A549 treated with CpdA at 1 μM for 4 hours (cell line): ENCODE results near the gene ZNF699. TPM values are rescaled to one million over a fixed set of nuclear protein-coding genes. Genes with fewer than 3 reads are reported as not detected.

ENCODE experiments used
- total RNA-seq: library from RNA; stranded (reverse); fragments of 200-300 nt; extraction: Qiagen RNA extraction; gene quantifications from 5 replicates; pipeline ENCODE4 v1.2.3, GENCODE V29; 2022; ENCODE audit warnings: low read depth

Gene ZNF699
- 0.36 to 1.7 TPM (median 0.87 TPM) in 5 replicates for total RNA-seq

DNA sequence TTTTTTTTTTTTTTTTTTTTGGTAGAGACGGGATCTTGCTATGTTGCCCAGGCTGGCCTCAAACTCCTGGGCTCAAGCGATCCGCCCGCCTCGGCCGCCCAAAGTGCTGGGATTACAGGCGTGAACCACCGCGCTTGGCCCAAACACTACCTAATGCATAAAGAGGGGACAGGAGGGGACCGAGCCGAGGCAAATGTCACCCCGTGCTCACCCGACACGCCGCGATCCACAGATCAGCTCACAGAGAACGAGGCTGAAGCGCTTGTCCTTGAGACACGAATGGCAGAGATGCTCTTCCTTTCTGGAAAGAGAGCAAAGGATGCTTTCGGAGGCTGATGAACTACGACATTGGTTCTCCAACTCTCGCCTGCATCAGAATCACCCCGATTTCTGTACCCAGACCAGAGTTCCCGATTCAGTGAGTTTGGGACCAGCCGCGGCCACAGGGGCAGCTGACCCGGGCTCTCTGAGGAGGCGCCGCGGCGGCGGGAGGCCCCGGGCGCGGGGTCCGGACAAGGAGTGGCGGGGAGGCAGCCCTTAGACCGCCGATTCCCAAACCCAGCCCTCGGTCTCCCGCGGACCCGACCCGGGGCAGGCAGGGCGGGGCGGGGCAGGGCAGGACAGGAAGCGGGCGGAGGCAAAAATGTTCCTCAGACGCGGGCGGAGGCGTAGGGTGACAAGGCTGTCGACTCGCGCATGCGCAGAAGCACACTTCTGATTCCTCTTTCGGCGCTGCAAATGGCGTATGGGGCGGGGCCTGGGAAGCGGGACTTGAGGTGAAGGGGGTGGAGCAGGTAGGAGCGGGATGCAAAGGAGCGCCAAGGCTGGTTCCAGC lies at the start of gene ZNF699:
Gene ZNF699, minus strand, starts transcription at position 700 of the 835 bp plus-strand sequence. CDS start 4,719 bp downstream, outside the sequence.

DNA sequence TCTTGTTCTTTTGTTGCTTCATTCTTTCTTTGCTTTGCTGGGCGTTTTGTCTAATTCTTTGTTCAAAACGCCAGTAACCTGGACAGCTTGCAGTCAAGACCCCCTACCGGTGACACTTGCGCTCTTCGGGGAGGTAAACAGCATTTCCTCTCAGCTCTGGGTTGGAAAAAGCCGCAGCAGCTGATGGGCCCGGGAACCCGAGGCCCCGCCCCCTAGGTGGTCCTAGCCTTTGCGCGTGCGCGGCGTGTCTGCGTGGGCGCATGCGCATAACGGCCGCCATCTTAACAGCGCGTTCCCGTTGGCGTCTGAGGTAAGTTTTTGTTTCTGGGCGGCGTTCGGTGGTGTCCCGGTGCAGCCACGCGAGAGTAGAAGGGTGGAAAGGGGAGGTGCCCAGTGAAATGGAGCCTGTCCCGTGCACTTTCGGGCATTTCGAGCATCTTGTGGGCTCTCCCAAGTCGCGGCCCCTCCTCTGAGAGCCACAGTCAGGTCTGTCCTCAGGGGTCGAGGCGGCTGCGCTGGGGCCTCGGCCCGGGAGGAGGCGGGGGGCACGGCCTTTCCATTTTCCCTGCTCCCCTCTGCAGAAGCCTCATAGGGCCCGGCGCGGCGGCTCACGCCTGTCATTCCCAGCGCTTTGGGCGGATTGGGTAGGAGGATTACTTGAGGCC lies 14.4 kb upstream of the ZNF699 start, which contains the start of gene ZNF559:
Gene ZNF559, plus strand, starts transcription at position 261 of the 665 bp plus-strand sequence. CDS start 14,371 bp downstream, outside the sequence.

DNA sequence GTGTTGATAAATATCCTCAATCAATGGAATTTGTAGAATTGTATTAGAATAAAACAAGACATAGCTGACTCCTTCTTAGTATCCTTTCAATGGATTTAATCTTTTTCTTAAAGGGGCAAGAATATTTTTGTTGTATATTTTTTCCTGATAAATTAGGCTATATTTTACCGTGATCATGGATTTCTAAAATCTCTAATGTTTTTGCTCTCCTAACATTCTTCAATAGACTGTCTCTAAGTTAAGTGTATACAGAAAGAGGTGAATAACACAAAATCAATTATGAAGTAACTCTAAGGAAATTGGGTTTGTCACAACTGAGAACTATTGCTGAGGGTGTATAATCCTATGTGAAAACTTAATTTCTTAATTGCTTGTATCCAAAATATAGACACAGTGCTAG lies 59.0 kb downstream of the ZNF699 start, which contains the start of gene OR7E24:
Gene OR7E24, plus strand, starts transcription at position 301 of the 400 bp plus-strand sequence. CDS start 114 bp downstream, outside the sequence.

Other genes starting within 250 kb of the ZNF699 start
- gene OR1M1, start 222.8 kb downstream of the ZNF699 start, total RNA-seq = not detected in 5 replicates
- not detected in 5 replicates for gene OR7G2, start 202.4 kb downstream of the ZNF699 start, total RNA-seq
- not detected in 5 replicates for gene OR7G1, start 194.1 kb downstream of the ZNF699 start, total RNA-seq
- gene OR7G3, start 182.9 kb downstream of the ZNF699 start, total RNA-seq = not detected in 5 replicates
- 18.9 to 21.2 TPM (median 19.5 TPM) in 5 replicates for gene ZNF317, start 169.4 kb downstream of the ZNF699 start, total RNA-seq
- gene OR7D2, start 130.9 kb downstream of the ZNF699 start, total RNA-seq = not detected in 5 replicates
- not detected in 5 replicates for gene OR7D4, start 90.2 kb downstream of the ZNF699 start, total RNA-seq
- gene OR7E24, start 58.9 kb downstream of the ZNF699 start, total RNA-seq = not detected in 5 replicates
- 5.3 to 7.8 TPM (median 5.7 TPM) in 5 replicates for gene ZNF559, start 14.3 kb upstream of the ZNF699 start, total RNA-seq
- gene ZNF177, start 53.2 kb upstream of the ZNF699 start, total RNA-seq = 0.36 to 1.1 TPM (median 0.92 TPM) in 5 replicates
- 3.3 to 4.9 TPM (median 4.0 TPM) in 5 replicates for gene ZNF266, start 125.7 kb upstream of the ZNF699 start, total RNA-seq
- not detected in 5 replicates for gene ZNF560, start 188.8 kb upstream of the ZNF699 start, total RNA-seq
- gene ZNF426, start 228.8 kb upstream of the ZNF699 start, total RNA-seq = 0.66 to 1.0 TPM (median 0.91 TPM) in 5 replicates